Large intestine (tissue), 12 donors: ENCODE measurements around the gene DELE1. TPM values are rescaled to one million over a fixed set of nuclear protein-coding genes. Genes with fewer than 3 reads are reported as not detected.

Experiments
- DNase-seq, 2 donors: peaks; one replicate each; pipeline versions ENCODE4 v3.0.0 to v3.0.0-alpha.2; 2013
- H3K27ac ChIP-seq: one replicate; pipeline ENCODE4 v1.5.1; 2013; ENCODE audit warnings: low read length
- H3K27me3 ChIP-seq: 2 replicates; pipeline ENCODE4 v1.6.1; 2013; ENCODE audit warnings: low read length; ENCODE audit not compliant: control insufficient read depth, insufficient read depth
- H3K36me3 ChIP-seq: 2 replicates; pipeline ENCODE4 v1.6.1; 2013; ENCODE audit warnings: low read length; ENCODE audit not compliant: control insufficient read depth, insufficient read depth
- H3K4me1 ChIP-seq: one replicate; pipeline ENCODE4 v1.6.1; 2013; ENCODE audit warnings: low read length; ENCODE audit not compliant: control insufficient read depth, insufficient read depth
- H3K4me3 ChIP-seq: one replicate; pipeline ENCODE4 v1.5.1; 2013; ENCODE audit warnings: low read length
- H3K9me3 ChIP-seq: one replicate; pipeline ENCODE4 v1.6.1; 2013; ENCODE audit warnings: mild to moderate bottlenecking, low read depth, low read length, moderate library complexity; ENCODE audit not compliant: control insufficient read depth
- WGBS: methylation state at CpG from one replicate; pipeline ENCODE4 v1.1.5; 2013; ENCODE audit warnings: low lambda C conversion rate; ENCODE audit not compliant: insufficient coverage; 5-methylcytosine and 5-hydroxymethylcytosine counted together
- long read RNA-seq, 11 donors: transcript quantifications; one replicate each; lab custom pipeline, GENCODE V29; 2026
- polyA plus RNA-seq: library from polyadenylated mRNA; unstranded; fragments of 120-200 nt; gene quantifications from one replicate; pipeline ENCODE4 v1.2.1, GENCODE V29; 2013

DELE1 gene
- polyA plus RNA-seq = 123 TPM
- long read RNA-seq, donor 1, full-length matches to known transcripts = 6 of 6 reads
- long read RNA-seq, donor 1, partial matches to known transcripts = 0 of 6 reads
- long read RNA-seq, donor 1, other reads (novel, unspliced or antisense) = 0 of 6 reads
- long read RNA-seq, donor 2, full-length matches to known transcripts = 14 of 31 reads
- long read RNA-seq, donor 2, partial matches to known transcripts = 17 of 31 reads
- long read RNA-seq, donor 2, other reads (novel, unspliced or antisense) = 0 of 31 reads
- long read RNA-seq, donor 3, full-length matches to known transcripts = 17 of 62 reads
- long read RNA-seq, donor 3, partial matches to known transcripts = 31 of 62 reads
- long read RNA-seq, donor 3, other reads (novel, unspliced or antisense) = 14 of 62 reads
- long read RNA-seq, donor 4, full-length matches to known transcripts = 3 of 3 reads
- long read RNA-seq, donor 4, partial matches to known transcripts = 0 of 3 reads
- long read RNA-seq, donor 4, other reads (novel, unspliced or antisense) = 0 of 3 reads
- long read RNA-seq, donor 5, full-length matches to known transcripts = 4 of 4 reads
- long read RNA-seq, donor 5, partial matches to known transcripts = 0 of 4 reads
- long read RNA-seq, donor 5, other reads (novel, unspliced or antisense) = 0 of 4 reads
- long read RNA-seq, donor 6, full-length matches to known transcripts = 11 of 24 reads
- long read RNA-seq, donor 6, partial matches to known transcripts = 13 of 24 reads
- long read RNA-seq, donor 6, other reads (novel, unspliced or antisense) = 0 of 24 reads
- long read RNA-seq, donor 7, full-length matches to known transcripts = 3 of 9 reads
- long read RNA-seq, donor 7, partial matches to known transcripts = 6 of 9 reads
- long read RNA-seq, donor 7, other reads (novel, unspliced or antisense) = 0 of 9 reads
- long read RNA-seq, donor 8, full-length matches to known transcripts = 11 of 34 reads
- long read RNA-seq, donor 8, partial matches to known transcripts = 23 of 34 reads
- long read RNA-seq, donor 8, other reads (novel, unspliced or antisense) = 0 of 34 reads
- long read RNA-seq, donor 9, full-length matches to known transcripts = 19 of 36 reads
- long read RNA-seq, donor 9, partial matches to known transcripts = 17 of 36 reads
- long read RNA-seq, donor 9, other reads (novel, unspliced or antisense) = 0 of 36 reads
- long read RNA-seq, donor 10, full-length matches to known transcripts = 11 of 47 reads
- long read RNA-seq, donor 10, partial matches to known transcripts = 36 of 47 reads
- long read RNA-seq, donor 10, other reads (novel, unspliced or antisense) = 0 of 47 reads
- long read RNA-seq, donor 11, full-length matches to known transcripts = 4 of 15 reads
- long read RNA-seq, donor 11, partial matches to known transcripts = 11 of 15 reads
- long read RNA-seq, donor 11, other reads (novel, unspliced or antisense) = 0 of 15 reads

- no CpG with 5 or more reads among the region's 53 CpGs for WGBS
- Histone ChIP-seq H3K4me3 (peak within 1 kb of the TSS; percentile 77), H3K27ac (peak within 1 kb of the TSS; percentile 97), H3K36me3 (peaks cover 32% of the 10 kb centered on the region), H3K9me3 (no peaks in the 10 kb centered on the region), H3K4me1 (peaks cover 17% of the 10 kb centered on the region), H3K27me3 (no peaks in the 10 kb centered on the region)
- peak; percentile 92 to 98 for DNase-seq
Observed at GRCh38 chr5:141923448-141924313, at the start of gene DELE1. Gene DELE1 (plus strand): TSS chr5:141923871. CDS start chr5:141923942, 71 bp downstream.

GRCh38 chr5:141873933-141874261, 49.8 kb upstream of the DELE1 start:
- Histone ChIP-seq H3K9me3 (no peaks in the 10 kb centered on the region), H3K27ac (peak overlapping the region; percentile 93), H3K4me3 (no peak overlapping the region), H3K27me3 (peaks cover 27% of the 10 kb centered on the region), H3K36me3 (peaks cover 3% of the 10 kb centered on the region), H3K4me1 (peaks cover 60% of the 10 kb centered on the region)
- WGBS = no CpG with 5 or more reads among the region's 3 CpGs
- DNase-seq = no peak

GRCh38 chr5:141874262-141874964, 49.3 kb upstream of the DELE1 start:
- Histone ChIP-seq H3K4me1 (peaks cover 55% of the 10 kb centered on the region), H3K4me3 (peak overlapping the region; percentile 75), H3K27me3 (peaks cover 29% of the 10 kb centered on the region), H3K27ac (peak overlapping the region; percentile 93), H3K36me3 (no peaks in the 10 kb centered on the region), H3K9me3 (no peaks in the 10 kb centered on the region)
- whole genome bisulfite sequencing = no CpG with 5 or more reads among the region's 16 CpGs
- peak; percentile 88 to 98 for DNase-seq

- Histone ChIP-seq H3K4me1 (peaks cover 48% of the 10 kb centered on the region), H3K9me3 (no peaks in the 10 kb centered on the region), H3K27me3 (peaks cover 36% of the 10 kb centered on the region), H3K4me3 (peak overlapping the region; percentile 75), H3K27ac (peak overlapping the region; percentile 93), H3K36me3 (no peaks in the 10 kb centered on the region)
- WGBS = 40% methylated on average over 1 of the region's 9 CpGs
- peak in 1 of 2 donors; percentile 42 for DNase-seq
Observed at GRCh38 chr5:141875022-141875740, 48.5 kb upstream of the DELE1 start.

GRCh38 chr5:141875795-141876627, 47.7 kb upstream of the DELE1 start:
- Histone ChIP-seq H3K9me3 (no peaks in the 10 kb centered on the region), H3K4me1 (peaks cover 39% of the 10 kb centered on the region), H3K27me3 (peaks cover 43% of the 10 kb centered on the region), H3K4me3 (peak overlapping the region; percentile 75), H3K27ac (peak overlapping the region; percentile 93), H3K36me3 (no peaks in the 10 kb centered on the region)
- no CpG with 5 or more reads among the region's 65 CpGs for WGBS
- peak; percentile 81 to 90 for DNase-seq

- no peaks in the 10 kb centered on the region for H3K9me3 ChIP-seq
- peak in 1 of 2 donors; percentile 78 for DNase-seq
- H3K27ac ChIP-seq = peak overlapping the region; percentile 93
- no peaks in the 10 kb centered on the region for H3K36me3 ChIP-seq
- H3K4me1 ChIP-seq = peaks cover 32% of the 10 kb centered on the region
- peaks cover 51% of the 10 kb centered on the region for H3K27me3 ChIP-seq
- peak overlapping the region; percentile 75 for H3K4me3 ChIP-seq
- WGBS = no CpG with 5 or more reads among the region's 42 CpGs
Observed at GRCh38 chr5:141876628-141877355, 46.9 kb upstream of the DELE1 start.

- H3K4me1 ChIP-seq = peaks cover 25% of the 10 kb centered on the region
- peak overlapping the region; percentile 75 for H3K4me3 ChIP-seq
- H3K9me3 ChIP-seq = no peaks in the 10 kb centered on the region
- WGBS = no CpG with 5 or more reads among the region's 55 CpGs
- peaks cover 58% of the 10 kb centered on the region for H3K27me3 ChIP-seq
- H3K27ac ChIP-seq = peak overlapping the region; percentile 93
- DNase-seq = peak in 1 of 2 donors; percentile 81
- no peaks in the 10 kb centered on the region for H3K36me3 ChIP-seq
Observed at GRCh38 chr5:141877356-141878185, 46.1 kb upstream of the DELE1 start.
